ENCODE results near the gene LCE3B.

LCE3B gene

DNA sequence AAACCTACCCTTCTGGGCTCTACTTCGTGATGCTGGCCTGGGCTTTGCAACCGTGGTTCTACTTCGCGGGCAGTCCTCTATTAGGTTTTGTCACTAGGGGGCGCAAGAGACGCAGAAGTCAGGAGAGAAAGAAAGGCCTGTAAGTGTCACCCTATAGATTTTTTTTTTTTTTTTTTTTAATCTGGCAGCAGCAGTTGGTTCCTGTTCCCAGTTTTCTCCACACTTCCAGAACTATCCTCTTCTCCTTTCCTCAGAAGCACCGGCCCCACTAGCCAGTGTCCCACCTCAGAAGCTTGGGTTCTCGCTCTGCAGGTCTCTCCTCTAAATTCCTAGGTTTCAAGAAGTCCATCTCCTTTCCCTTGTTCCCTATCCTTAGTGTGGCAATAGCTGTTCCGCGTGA, 40.5 kb downstream of the LCE3B start:
- H3K79me2 ChIP-seq: no peaks in the 10 kb centered on the region
- H3K9me3 ChIP-seq (ENCODE audit: control insufficient read depth, low read length): no peaks in the 10 kb centered on the region
- no peaks in the 10 kb centered on the region for H3K27me3 ChIP-seq (ENCODE audit: control insufficient read depth, insufficient read depth, low read length)
- no peak overlapping the region for H2AFZ ChIP-seq
- no peak overlapping the region for H3K27ac ChIP-seq
- TF ChIP-seq, protein P1, sequence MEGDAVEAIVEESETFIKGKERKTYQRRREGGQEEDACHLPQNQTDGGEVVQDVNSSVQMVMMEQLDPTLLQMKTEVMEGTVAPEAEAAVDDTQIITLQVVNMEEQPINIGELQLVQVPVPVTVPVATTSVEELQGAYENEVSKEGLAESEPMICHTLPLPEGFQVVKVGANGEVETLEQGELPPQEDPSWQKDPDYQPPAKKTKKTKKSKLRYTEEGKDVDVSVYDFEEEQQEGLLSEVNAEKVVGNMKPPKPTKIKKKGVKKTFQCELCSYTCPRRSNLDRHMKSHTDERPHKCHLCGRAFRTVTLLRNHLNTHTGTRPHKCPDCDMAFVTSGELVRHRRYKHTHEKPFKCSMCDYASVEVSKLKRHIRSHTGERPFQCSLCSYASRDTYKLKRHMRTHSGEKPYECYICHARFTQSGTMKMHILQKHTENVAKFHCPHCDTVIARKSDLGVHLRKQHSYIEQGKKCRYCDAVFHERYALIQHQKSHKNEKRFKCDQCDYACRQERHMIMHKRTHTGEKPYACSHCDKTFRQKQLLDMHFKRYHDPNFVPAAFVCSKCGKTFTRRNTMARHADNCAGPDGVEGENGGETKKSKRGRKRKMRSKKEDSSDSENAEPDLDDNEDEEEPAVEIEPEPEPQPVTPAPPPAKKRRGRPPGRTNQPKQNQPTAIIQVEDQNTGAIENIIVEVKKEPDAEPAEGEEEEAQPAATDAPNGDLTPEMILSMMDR (IDR thresholded peaks at IDR 0.05): no peak
- no peaks in the 10 kb centered on the region for H3K4me1 ChIP-seq
- H3K36me3 ChIP-seq (ENCODE audit: control insufficient read depth, insufficient read depth, low read length): no peaks in the 10 kb centered on the region
- H3K4me3 ChIP-seq (ENCODE audit: low read depth, low read length): no peak overlapping the region
- H3K9ac ChIP-seq: no peak overlapping the region
- H3K4me2 ChIP-seq (ENCODE audit: low read length): no peak overlapping the region

DNA sequence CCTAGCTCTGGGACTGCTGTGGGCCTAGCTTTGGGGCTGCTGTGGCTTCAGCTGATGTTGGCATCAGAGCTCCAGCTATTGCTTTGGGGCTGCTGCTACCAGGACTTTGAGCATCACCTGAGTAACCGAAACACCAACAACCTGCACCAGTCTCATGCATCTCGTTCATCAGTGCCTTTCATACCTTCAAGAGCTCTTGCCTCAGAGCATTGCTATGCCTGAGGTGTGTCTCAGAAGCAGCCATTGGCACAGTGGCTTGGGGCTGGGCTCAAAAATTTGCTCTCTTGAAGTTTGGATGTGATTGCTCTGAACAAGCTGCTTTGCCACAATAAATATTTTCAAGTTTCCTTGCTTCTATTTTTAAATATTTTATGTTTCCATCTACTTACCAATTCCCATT, 42.8 kb downstream of the LCE3B start:
- Histone ChIP-seq H3K9ac (no peak overlapping the region), H3K4me1 (no peaks in the 10 kb centered on the region), H3K9me3 (ENCODE audit: control insufficient read depth, low read length) (no peaks in the 10 kb centered on the region), H3K79me2 (no peaks in the 10 kb centered on the region), H3K27ac (no peak overlapping the region), H3K27me3 (ENCODE audit: control insufficient read depth, insufficient read depth, low read length) (no peaks in the 10 kb centered on the region), H2AFZ (no peak overlapping the region), H3K36me3 (ENCODE audit: control insufficient read depth, insufficient read depth, low read length) (no peaks in the 10 kb centered on the region), H3K4me3 (ENCODE audit: low read depth, low read length) (no peak overlapping the region), H3K4me2 (ENCODE audit: low read length) (no peak overlapping the region)
- TF ChIP-seq, protein P1 (IDR thresholded peaks at IDR 0.05): no peak

DNA sequence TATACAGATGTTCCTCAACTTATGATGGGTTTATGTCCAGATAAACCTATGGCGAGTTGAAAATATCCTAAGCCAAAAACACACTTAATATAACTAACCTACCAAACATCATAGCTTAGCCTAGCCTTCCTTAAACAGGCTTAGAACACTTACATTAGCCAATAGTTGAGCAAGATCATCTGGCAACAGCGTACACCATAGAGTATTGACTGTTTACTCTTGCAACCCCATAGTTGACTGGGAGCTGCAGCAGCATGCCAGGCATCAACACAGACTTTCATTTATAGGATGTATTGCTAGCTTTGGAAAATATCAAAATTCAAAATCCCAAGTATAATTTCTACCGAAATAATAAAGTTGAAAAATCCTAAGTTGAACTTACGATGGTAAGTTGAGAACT, 44.1 kb downstream of the LCE3B start:
- Histone ChIP-seq H3K9ac (no peak overlapping the region), H3K9me3 (ENCODE audit: control insufficient read depth, low read length) (no peaks in the 10 kb centered on the region)

DNA sequence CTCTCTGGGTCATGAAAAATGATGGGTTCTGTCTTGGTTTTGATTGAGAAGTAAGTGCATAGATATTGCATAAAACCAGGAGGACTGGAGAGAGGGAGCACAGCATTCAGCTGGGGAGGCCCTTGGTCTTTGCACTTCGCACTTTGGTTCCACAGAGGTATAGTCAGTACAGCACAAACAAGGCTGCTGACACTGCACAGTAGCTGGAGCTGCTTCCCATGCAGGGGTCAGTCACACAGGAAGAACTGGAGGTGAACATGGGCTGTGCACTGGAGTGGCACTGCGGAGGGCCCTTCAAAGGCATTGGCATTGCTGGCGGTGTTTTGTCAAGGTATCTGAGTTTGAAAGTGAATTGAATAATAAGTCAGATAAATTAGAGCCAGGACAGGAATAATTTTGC, 45.0 kb downstream of the LCE3B start:
- no peaks in the 10 kb centered on the region for H3K9me3 ChIP-seq (ENCODE audit: control insufficient read depth, low read length)
- H3K4me1 ChIP-seq: no peaks in the 10 kb centered on the region
- H3K27ac ChIP-seq: no peak overlapping the region
- H3K27me3 ChIP-seq (ENCODE audit: control insufficient read depth, insufficient read depth, low read length): no peaks in the 10 kb centered on the region
- H3K9ac ChIP-seq: no peak overlapping the region
- H3K4me3 ChIP-seq (ENCODE audit: low read depth, low read length): no peak overlapping the region
- no peak overlapping the region for H3K4me2 ChIP-seq (ENCODE audit: low read length)
- TF ChIP-seq, protein P1 (IDR thresholded peaks at IDR 0.05): no peak
- no peaks in the 10 kb centered on the region for H3K79me2 ChIP-seq
- H3K36me3 ChIP-seq (ENCODE audit: control insufficient read depth, insufficient read depth, low read length): no peaks in the 10 kb centered on the region
- no peak overlapping the region for H2AFZ ChIP-seq

More for the DNA sequence above, 44.1 kb downstream of the LCE3B start:
- Histone ChIP-seq H3K27ac (no peak overlapping the region), H3K79me2 (no peaks in the 10 kb centered on the region), H2AFZ (no peak overlapping the region), H3K36me3 (ENCODE audit: control insufficient read depth, insufficient read depth, low read length) (no peaks in the 10 kb centered on the region), H3K4me2 (ENCODE audit: low read length) (no peak overlapping the region), H3K4me3 (ENCODE audit: low read depth, low read length) (no peak overlapping the region), H3K27me3 (ENCODE audit: control insufficient read depth, insufficient read depth, low read length) (no peaks in the 10 kb centered on the region), H3K4me1 (no peaks in the 10 kb centered on the region)
- TF ChIP-seq, protein P1 (IDR thresholded peaks at IDR 0.05): no peak

DNA sequence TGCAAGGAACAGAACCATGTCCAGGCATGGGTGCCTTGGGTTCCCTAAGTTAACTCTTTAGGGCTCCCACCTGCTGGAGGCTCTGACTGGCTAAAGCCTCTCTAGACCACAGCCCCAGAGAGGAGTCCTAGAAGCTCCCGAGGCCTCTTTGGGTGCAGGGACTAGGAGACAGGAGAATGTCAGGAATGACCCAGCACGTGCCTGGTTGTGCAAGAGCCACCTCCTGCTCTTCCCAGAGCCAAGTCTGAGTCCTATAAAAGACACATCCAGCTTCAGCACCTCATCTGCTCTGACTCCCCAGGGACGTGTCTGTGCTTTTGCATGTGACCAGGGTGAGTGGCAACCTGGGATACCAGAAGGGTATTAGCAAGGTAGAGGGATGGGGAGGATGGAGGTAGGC, 49.5 kb downstream of the LCE3B start, which contains the start of gene LCE2D:
Gene LCE2D (plus strand): TSS at position 283 of the 400 bp plus-strand sequence. CDS start 726 bp downstream, outside the sequence.
- TF ChIP-seq, protein P1 (IDR thresholded peaks at IDR 0.05): no peak
- H3K9me3 ChIP-seq (ENCODE audit: control insufficient read depth, low read length): no peaks in the 10 kb centered on the region
- no peaks in the 10 kb centered on the region for H3K27me3 ChIP-seq (ENCODE audit: control insufficient read depth, insufficient read depth, low read length)
- no peak within 1 kb of the TSS for H3K4me2 ChIP-seq (ENCODE audit: low read length)
- no peak within 1 kb of the TSS for H2AFZ ChIP-seq
- H3K36me3 ChIP-seq (ENCODE audit: control insufficient read depth, insufficient read depth, low read length): no peaks in the 10 kb centered on the region
- no peaks in the 10 kb centered on the region for H3K4me1 ChIP-seq
- H3K4me3 ChIP-seq (ENCODE audit: low read depth, low read length): no peak within 1 kb of the TSS
- H3K9ac ChIP-seq: no peak within 1 kb of the TSS
- H3K79me2 ChIP-seq: no peaks in the 10 kb centered on the region
- H3K27ac ChIP-seq: no peak within 1 kb of the TSS

All from parathyroid adenoma (tissue), 2 donors.